Activated CD8-positive, alpha-beta memory T cell treated with anti-CD3 and anti-CD28 coated beads for 36 hours (primary cell): ENCODE results near the gene PNLIPRP1. TPM values are rescaled to one million over a fixed set of nuclear protein-coding genes. Genes with fewer than 3 reads are reported as not detected.

ENCODE experiments used
- CTCF ChIA-PET: fragments of 350-600 bp; sonication (Branson Sonifier 250); formaldehyde crosslinking; loops from one replicate; lab custom pipeline; 2021; ENCODE audit warnings: antibody characterized with exemption; lab: Charles Lee
- POLR2A ChIA-PET: fragments of 350-600 bp; sonication (Branson Sonifier 250); formaldehyde crosslinking; loops from one replicate; lab custom pipeline; 2021; ENCODE audit warnings: antibody characterized with exemption; lab: Charles Lee
- total RNA-seq, 2 experiments: library from RNA; stranded (reverse); gene quantifications; one replicate each; pipeline ENCODE4 v1.2.3, GENCODE V29; 2021

PNLIPRP1 gene
- total RNA-seq: not detected

GRCh38 chr10:116590590-116591444 lies at the start of gene PNLIPRP1:
Gene PNLIPRP1, plus strand, starts transcription at chr10:116590959. Its CDS starts 171 bp downstream, at chr10:116591130.
- CTCF ChIA-PET: no interaction called here
- POLR2A ChIA-PET: no interaction called here

DNA sequence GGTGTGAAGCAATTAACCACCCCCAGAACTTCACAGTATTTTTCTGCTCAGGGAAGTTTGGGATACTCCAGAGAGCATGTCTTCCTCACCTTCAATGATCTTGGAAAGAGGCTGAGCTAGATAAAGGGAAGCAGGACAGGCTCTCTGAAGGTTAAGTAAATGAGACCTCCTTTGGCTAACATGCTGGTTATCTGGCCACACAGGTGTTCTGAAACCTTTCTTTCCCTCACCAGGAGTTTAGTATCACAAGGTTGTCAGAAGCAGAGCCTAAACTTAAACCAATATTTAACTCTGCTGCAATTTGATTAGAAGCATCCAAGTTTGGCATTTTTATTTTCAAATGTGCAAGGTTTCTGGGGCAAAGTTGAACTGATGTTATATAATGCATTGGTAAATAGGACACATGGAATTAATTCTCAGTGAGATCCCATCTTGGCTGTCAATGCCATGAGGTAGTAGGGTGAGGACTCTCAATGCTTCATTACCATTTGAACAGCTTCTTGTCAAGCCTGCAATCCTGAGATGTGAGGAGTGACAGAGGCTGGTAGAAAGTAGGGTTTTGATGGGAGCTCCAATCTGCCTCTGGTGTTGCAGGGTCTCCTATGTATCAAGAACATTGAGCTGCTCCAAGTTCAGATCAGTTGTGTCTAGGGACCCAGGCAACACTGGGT lies 48.6 kb upstream of the PNLIPRP1 start:
- ChIA-PET POLR2A (no interaction called here), CTCF (no interaction called here)

GRCh38 chr10:116545122-116545521 lies 45.6 kb upstream of the PNLIPRP1 start:
- ChIA-PET CTCF (no interaction called here), POLR2A (no interaction called here)

DNA sequence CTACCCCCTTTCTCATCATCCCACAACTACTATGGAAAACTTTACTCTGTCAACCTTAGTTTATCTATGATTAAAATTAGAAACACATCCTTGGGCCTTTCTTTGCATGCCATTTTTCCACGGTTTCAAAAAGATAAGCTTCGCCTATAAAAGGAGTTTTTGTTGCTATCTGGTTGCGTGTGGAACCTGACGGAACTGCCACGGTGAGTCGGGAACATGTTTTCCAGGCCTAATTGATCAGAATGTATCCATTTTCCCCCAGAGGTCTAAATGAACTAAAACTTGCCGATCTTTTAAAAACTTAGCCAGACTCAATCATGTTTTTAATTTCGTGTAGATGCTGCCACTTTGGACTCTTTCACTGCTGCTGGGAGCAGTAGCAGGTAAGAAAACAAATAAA lies 45.0 kb upstream of the PNLIPRP1 start, which contains the start of gene PNLIP:
PNLIP (plus strand) TSS at position 176 of the 400 bp plus-strand sequence; CDS start at position 338, 162 bp downstream.
- CTCF ChIA-PET: interaction anchor here (0.9 kb wide), 1 partner anchor 25 kb away, joined by 3 read pairs; no protein-coding TSS in a partner anchor
- POLR2A ChIA-PET: no interaction called here

DNA sequence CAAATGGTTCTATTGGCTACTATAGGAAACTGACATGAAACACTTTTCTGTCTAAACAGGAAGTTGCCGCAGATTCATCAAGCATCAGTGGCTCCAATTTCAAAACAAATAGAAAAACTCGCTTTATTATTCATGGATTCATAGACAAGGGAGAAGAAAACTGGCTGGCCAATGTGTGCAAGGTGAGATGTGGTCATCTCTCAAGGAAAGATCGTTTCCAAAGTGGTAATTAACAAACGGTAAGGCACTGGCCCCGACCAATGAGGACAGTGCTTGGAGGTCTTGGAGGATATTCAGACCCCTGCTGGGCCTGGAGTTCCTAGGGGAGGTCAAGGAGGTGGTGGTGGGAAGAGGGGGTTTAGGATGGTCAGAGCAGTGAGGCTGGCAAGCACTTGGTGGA lies 42.5 kb upstream of the PNLIPRP1 start:
- ChIA-PET CTCF (no interaction called here), POLR2A (no interaction called here)

DNA sequence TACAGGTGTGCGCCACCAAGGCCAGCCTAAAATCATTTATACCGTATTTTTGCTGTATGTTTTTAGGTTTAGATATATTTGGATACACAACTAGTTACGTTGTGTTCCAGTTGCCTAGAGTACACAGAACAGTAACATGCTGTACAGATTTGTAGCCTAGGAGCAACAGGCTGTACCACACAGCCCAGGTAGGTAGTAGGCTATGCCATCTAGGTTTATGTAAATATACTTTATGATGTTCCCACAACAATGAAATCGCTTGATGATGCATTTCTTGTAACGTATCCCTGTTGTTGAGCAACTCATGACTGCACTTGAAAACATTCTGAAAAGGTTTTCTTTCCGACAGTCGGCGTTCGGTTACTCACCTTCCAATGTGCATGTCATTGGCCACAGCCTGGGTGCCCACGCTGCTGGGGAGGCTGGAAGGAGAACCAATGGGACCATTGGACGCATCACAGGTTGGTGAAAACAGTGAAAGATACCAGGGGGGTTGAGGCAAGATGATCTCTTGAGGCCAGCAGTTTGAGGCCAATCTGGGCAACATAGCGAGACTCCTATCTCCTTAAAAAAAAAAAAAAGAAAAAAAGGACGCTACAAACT lies 37.3 kb upstream of the PNLIPRP1 start:
- CTCF ChIA-PET: no interaction called here
- POLR2A ChIA-PET: no interaction called here

- ChIA-PET CTCF (no interaction called here), POLR2A (no interaction called here)
These were observed 36.1 kb upstream of the PNLIPRP1 start for GRCh38 chr10:116554628-116555027.

- ChIA-PET CTCF (no interaction called here), POLR2A (no interaction called here)
These were observed 34.9 kb upstream of the PNLIPRP1 start for GRCh38 chr10:116555880-116556279.

DNA sequence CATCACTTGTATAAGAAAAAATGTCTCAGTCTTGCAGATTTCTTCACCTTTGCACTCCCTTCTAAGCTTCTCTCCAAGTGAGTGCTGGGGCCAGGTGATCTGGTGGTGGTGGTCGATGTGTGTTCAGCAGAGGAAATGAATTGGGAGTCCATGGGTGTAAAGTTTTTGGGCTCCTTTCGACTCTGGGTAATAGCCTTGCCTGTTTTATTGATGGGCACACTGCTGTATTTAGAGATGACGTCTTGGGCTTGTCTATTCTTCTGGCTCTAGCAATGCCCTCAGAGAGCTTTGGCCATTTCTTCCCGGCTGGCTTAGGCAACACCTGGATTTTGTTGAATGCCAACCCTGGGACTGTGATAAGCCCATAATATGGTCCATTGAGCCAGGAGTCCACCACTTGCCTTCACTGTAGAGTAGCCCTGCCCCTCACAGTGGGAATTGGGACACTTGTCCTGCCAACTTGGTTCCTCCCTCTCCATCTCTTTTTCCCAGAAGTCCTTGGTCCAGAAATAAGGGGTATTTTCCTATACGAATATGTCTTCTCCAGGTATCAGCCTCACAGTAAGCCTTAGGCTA lies 33.4 kb upstream of the PNLIPRP1 start:
- CTCF ChIA-PET: interaction anchor here (0.5 kb wide), 1 partner anchor 467 kb away, joined by 3 read pairs; no protein-coding TSS in a partner anchor
- POLR2A ChIA-PET: no interaction called here

GRCh38 chr10:116565534-116565933 lies 25.2 kb upstream of the PNLIPRP1 start:
- ChIA-PET CTCF (no interaction called here), POLR2A (no interaction called here)

DNA sequence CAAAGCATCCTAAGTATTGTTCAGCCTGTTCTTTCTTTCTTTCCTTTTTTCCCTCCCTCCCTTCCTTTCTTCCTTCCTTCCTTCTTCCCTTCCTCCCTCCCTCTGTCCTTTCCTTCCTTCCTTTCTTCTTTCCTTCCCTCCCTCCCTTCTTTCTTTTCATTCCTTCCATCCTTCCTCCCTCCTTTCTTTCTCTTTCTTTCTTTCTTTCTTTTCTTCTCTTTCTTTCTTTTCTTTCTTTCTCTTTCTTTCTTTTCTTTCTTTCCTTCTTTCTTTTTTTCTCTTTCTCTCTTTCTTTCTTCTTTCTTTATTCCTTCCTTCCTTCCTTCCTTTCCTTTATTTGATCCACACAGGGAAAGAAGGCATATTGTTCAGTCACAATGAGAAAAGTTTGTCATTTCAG lies 23.8 kb upstream of the PNLIPRP1 start:
- POLR2A ChIA-PET: no interaction called here
- CTCF ChIA-PET: no interaction called here

- ChIA-PET POLR2A (no interaction called here), CTCF (no interaction called here)
These were observed 23.4 kb upstream of the PNLIPRP1 start for GRCh38 chr10:116567335-116567734.

GRCh38 chr10:116574797-116575196 lies 16.0 kb upstream of the PNLIPRP1 start:
- POLR2A ChIA-PET: no interaction called here
- CTCF ChIA-PET: no interaction called here

- ChIA-PET POLR2A (no interaction called here), CTCF (no interaction called here)
These were observed 2.7 kb upstream of the PNLIPRP1 start for GRCh38 chr10:116587878-116588591.

DNA sequence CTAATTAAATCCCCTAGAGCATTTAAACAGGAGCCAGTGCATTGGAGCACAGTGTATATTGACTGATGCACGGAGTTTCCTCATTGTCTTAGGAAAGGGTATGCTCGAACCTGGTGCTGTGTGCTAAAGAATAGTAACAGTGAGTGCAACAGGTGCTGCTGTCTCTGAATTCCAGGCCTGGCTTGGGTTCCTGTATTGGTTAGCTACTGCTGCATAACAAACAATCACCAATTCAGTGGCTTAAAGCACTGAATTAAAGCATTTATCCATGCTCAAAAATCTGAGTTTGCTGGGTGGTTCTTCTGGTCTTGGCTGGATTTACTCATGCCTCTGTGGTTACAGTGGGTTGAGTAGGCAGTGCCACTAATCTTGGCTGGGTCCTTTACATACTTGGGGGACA lies 1.8 kb upstream of the PNLIPRP1 start:
- CTCF ChIA-PET: no interaction called here
- POLR2A ChIA-PET: no interaction called here

DNA sequence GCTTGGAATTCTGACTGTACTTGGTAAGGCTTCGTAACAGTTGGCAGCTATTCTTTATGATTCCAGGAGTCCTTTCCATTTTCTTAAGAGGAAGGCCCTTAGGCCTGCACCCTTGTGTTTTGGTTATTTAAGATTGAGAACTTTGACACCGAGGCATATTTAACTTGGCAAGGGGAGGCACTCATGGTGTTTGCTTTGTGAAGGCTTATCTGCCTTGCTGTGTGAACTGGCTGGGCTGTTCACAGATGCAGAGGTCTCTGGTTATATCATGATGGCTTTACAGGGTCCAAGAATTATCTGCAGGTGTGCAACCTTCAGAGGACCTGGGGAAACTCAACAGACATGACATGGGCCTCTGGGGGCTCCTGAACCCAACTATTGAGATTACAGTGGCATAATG lies 833 bp upstream of the PNLIPRP1 start:
- ChIA-PET CTCF (no interaction called here), POLR2A (no interaction called here)

- POLR2A ChIA-PET: no interaction called here
- CTCF ChIA-PET: no interaction called here
These were observed 2.5 kb downstream of the PNLIPRP1 start for GRCh38 chr10:116593139-116593740.

- CTCF ChIA-PET: no interaction called here
These were observed 3.8 kb downstream of the PNLIPRP1 start for GRCh38 chr10:116594525-116595035.

DNA sequence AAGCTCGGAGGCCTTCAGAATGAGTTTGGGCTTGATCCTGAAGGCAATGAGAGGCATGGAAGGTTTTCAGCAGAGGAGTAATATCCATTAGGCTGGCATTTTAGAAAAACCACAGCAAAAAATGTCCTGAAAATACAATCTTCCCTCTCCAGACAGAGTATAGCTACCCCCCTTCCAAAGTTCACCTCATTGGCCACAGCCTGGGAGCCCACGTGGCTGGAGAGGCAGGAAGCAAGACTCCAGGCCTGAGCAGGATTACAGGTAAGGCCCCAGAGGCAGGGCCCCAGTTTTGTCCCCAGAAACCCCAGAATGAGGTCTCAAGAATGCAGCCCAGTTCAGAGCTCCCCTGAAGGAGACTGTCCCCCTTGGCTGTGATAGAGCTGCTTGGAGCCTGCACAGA lies 5.3 kb downstream of the PNLIPRP1 start:
- POLR2A ChIA-PET: no interaction called here
- CTCF ChIA-PET: no interaction called here

More at GRCh38 chr10:116594525-116595035, 3.8 kb downstream of the PNLIPRP1 start:
- POLR2A ChIA-PET: no interaction called here
